Gastroesophageal sphincter (tissue), 3 donors: ENCODE measurements around the gene SLC9A7.

ENCODE experiments used
- POLR2AphosphoS5 ChIP-seq: sonication (generic); formaldehyde crosslinking; IDR thresholded peaks from one replicate; pipeline ENCODE4 v1.6.1; 2017; ENCODE audit warnings: antibody characterized with exemption
- TF ChIP-seq, protein P1 (sequence below), 4 experiments: fragments of 200-600 bp in 2 of 4; fragments of 450-650 bp in 2 of 4; sonication (generic) in 1 of 4; IDR thresholded peaks; one replicate each; pipeline ENCODE4 v1.5.1; 2017 to 2019; ENCODE audit warnings: antibody characterized with exemption in 4 of 4, mild to moderate bottlenecking in 2 of 4, moderate library complexity in 2 of 4

DNA sequence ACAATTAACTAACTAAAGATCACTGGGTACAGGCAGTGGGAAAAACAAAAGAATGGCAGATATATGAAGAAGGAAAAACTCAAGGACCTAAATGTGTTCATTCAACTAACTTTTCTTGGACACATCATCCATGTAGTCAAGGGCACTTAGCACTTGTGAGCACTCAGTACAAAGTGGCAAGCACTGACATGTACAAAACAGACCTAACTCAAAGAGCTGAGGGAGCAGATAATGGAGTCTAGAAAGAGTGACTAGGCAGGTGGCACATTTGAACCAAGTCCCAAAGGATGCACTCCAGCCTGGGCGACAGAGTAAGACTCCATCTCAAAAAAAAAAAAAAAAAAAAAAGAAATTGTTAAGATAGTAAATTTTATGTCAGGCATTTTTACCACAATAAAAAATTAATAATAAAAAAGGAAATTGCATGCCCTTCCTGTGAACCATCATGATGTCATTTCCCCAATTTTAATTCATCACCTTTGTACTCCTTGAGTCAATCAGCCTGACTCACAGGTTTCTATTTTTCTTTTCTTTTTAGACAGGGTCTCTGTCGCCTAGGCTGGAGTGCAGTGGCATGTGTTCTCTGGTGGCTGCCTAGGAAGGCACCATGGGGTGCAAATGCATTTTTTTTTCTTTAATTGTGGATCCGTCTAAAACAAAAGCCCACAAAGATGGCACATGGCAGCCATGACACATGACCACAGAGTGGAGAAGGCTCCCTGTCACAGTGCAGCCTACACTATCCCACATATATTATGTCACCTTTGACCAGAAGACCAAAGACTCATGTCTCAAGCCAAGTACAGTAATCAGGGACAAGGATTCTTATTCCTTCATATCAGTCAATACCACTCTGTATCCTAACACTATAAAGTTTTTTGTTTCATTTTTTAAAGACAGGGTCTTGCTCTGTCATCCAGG, 93.4 kb downstream of the SLC9A7 start:
- TF ChIP-seq POLR2AphosphoS5 = no peak
- TF ChIP-seq, protein P1, sequence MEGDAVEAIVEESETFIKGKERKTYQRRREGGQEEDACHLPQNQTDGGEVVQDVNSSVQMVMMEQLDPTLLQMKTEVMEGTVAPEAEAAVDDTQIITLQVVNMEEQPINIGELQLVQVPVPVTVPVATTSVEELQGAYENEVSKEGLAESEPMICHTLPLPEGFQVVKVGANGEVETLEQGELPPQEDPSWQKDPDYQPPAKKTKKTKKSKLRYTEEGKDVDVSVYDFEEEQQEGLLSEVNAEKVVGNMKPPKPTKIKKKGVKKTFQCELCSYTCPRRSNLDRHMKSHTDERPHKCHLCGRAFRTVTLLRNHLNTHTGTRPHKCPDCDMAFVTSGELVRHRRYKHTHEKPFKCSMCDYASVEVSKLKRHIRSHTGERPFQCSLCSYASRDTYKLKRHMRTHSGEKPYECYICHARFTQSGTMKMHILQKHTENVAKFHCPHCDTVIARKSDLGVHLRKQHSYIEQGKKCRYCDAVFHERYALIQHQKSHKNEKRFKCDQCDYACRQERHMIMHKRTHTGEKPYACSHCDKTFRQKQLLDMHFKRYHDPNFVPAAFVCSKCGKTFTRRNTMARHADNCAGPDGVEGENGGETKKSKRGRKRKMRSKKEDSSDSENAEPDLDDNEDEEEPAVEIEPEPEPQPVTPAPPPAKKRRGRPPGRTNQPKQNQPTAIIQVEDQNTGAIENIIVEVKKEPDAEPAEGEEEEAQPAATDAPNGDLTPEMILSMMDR (IDR thresholded peaks at IDR 0.05) = no peak
